Stomach (tissue), 4 donors: ENCODE data around the gene PLEKHO2.

ENCODE experiments used
- POLR2A ChIP-seq, 4 donors: fragments of 450-650 bp; IDR thresholded peaks; one replicate each; pipeline ENCODE4 v1.6.1; 2016; ENCODE audit warnings: antibody characterized with exemption in 4 of 4, control low read depth in 2 of 4, mild to moderate bottlenecking in 1 of 4, moderate library complexity in 1 of 4
- POLR2AphosphoS5 ChIP-seq, 3 donors: sonication (generic); formaldehyde crosslinking; IDR thresholded peaks; one replicate each; pipeline ENCODE4 v1.6.1; 2016; ENCODE audit warnings: antibody characterized with exemption in 3 of 3

DNA sequence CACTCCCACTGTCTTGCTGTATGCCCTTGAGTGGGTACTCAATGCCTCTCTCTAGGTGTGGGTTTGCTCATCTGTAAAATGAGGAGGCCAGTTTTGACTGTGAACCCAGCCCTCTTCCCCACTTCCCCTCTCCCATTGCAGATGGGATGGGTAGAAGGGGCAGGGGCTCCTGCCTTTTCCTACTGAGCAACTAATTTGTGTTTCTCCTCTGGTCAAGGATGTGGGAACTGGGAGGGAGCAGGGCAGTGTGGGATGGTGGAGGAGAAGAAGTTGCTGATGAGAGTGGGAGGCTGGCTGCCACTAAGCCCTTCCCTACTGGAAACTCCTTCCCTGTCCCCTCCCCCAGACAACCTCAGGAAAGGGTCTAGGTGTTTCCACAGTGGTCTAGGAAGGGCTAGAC is 49.8 kb downstream of the PLEKHO2 start:
- TF ChIP-seq POLR2A (IDR thresholded peaks at IDR 0.05) = no peak
- no peak for TF ChIP-seq POLR2AphosphoS5 (IDR thresholded peaks at IDR 0.05)
